ENCODE measurements around the gene TRAPPC5. TPM values are rescaled to one million over a fixed set of nuclear protein-coding genes. Genes with fewer than 3 reads are reported as not detected.

Gene TRAPPC5
- total RNA-seq, 1 experiment from 2014 or later = 101 TPM

DNA sequence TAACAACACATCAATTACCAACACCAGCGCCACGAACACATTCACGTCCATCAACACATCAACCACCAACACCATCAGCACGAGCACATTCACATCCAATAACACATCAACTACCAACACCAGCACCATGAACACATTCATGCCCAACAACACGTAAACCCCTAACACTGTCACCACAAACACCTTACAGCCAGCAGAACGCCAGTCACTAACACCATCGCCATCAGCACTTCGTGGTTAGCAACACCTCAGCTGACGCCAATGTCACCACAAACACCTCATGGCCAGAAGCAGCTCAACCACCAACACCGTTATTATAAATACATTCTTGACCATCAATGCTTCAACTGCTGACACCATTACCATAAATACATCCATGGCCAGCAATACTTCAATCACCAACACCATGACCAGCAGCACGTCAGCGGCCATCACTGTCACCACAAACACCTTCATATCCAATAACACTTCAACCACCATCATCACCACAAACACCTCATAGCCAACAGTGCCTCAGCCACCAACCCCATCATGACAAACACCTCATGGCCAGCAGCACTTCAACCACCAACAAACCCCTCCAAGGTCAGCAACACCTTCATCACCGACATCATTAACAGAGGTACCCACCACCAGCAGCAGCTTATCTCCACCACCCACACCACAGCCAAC, 11.9 kb downstream of the TRAPPC5 start:
- H3K27ac ChIP-seq (ENCODE audit: low read depth, low read length) = no peak overlapping the region
- ChIA-PET RAD21 (ENCODE audit: low non-redundant PET in 1 of 2, low total read pairs in 2 of 2, uncharacterized antibody in 2 of 2, unreplicated experiment in 2 of 2) (no interaction called here), CTCF (no interaction called here), POLR2A (no interaction called here)
- H4K20me1 ChIP-seq (ENCODE audit: insufficient read depth) = no peaks in the 10 kb centered on the region
- no peak overlapping the region for H3K4me3 ChIP-seq (replicated peaks in 1 of 2; ENCODE audit: low read depth in 1 of 2, low read length in 2 of 2)
- no peaks in the 10 kb centered on the region for H3K79me2 ChIP-seq (ENCODE audit: insufficient read depth, low read length)
- no peaks in the 10 kb centered on the region for H3K9me2 ChIP-seq (ENCODE audit: insufficient read depth)
- no peak overlapping the region for H3K4me2 ChIP-seq (ENCODE audit: low read length)
- TF ChIP-seq SRF (IDR thresholded peaks at IDR 0.05; ENCODE audit: low read depth) = no peak
- no peak for TF ChIP-seq CEBPB (IDR thresholded peaks at IDR 0.05; ENCODE audit: low read depth)
- no peak for TF ChIP-seq EZH2phosphoT487 (IDR thresholded peaks at IDR 0.05; ENCODE audit: borderline replicate concordance)
- TF ChIP-seq TCF7L2 (IDR thresholded peaks at IDR 0.05; ENCODE audit: borderline replicate concordance, extremely low read depth, insufficient read depth, insufficient read length) = no peak
- no peak for TF ChIP-seq SIN3A (IDR thresholded peaks at IDR 0.05; ENCODE audit: low read depth)
- no peak for TF ChIP-seq CBX3 (IDR thresholded peaks at IDR 0.05; ENCODE audit: low read depth)
- TF ChIP-seq ZFX (IDR thresholded peaks at IDR 0.05) = no peak
- TF ChIP-seq JUND (IDR thresholded peaks at IDR 0.05) = no peak
- TF ChIP-seq, protein P1, sequence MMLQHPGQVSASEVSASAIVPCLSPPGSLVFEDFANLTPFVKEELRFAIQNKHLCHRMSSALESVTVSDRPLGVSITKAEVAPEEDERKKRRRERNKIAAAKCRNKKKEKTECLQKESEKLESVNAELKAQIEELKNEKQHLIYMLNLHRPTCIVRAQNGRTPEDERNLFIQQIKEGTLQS (IDR thresholded peaks at IDR 0.05) = no peak
- no peak for TF ChIP-seq RAD21 (IDR thresholded peaks at IDR 0.05; ENCODE audit: low read depth)
- TF ChIP-seq, protein P2, sequence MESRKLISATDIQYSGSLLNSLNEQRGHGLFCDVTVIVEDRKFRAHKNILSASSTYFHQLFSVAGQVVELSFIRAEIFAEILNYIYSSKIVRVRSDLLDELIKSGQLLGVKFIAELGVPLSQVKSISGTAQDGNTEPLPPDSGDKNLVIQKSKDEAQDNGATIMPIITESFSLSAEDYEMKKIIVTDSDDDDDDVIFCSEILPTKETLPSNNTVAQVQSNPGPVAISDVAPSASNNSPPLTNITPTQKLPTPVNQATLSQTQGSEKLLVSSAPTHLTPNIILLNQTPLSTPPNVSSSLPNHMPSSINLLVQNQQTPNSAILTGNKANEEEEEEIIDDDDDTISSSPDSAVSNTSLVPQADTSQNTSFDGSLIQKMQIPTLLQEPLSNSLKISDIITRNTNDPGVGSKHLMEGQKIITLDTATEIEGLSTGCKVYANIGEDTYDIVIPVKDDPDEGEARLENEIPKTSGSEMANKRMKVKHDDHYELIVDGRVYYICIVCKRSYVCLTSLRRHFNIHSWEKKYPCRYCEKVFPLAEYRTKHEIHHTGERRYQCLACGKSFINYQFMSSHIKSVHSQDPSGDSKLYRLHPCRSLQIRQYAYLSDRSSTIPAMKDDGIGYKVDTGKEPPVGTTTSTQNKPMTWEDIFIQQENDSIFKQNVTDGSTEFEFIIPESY (IDR thresholded peaks at IDR 0.05; ENCODE audit: extremely low read depth, insufficient replicate concordance, low read length) = no peak
- TF ChIP-seq, protein P3, sequence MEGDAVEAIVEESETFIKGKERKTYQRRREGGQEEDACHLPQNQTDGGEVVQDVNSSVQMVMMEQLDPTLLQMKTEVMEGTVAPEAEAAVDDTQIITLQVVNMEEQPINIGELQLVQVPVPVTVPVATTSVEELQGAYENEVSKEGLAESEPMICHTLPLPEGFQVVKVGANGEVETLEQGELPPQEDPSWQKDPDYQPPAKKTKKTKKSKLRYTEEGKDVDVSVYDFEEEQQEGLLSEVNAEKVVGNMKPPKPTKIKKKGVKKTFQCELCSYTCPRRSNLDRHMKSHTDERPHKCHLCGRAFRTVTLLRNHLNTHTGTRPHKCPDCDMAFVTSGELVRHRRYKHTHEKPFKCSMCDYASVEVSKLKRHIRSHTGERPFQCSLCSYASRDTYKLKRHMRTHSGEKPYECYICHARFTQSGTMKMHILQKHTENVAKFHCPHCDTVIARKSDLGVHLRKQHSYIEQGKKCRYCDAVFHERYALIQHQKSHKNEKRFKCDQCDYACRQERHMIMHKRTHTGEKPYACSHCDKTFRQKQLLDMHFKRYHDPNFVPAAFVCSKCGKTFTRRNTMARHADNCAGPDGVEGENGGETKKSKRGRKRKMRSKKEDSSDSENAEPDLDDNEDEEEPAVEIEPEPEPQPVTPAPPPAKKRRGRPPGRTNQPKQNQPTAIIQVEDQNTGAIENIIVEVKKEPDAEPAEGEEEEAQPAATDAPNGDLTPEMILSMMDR (IDR thresholded peaks at IDR 0.05 in 2 of 3, conservative IDR thresholded peaks at IDR 0.05 in 1 of 3; ENCODE audit: borderline replicate concordance in 1 of 3, insufficient read depth in 1 of 3, low read depth in 2 of 3, low read length in 2 of 3) = no peak
- no peak for TF ChIP-seq EZH2 (IDR thresholded peaks at IDR 0.05)
- no peak for TF ChIP-seq YY1 (IDR thresholded peaks at IDR 0.05; ENCODE audit: extremely low read depth, insufficient replicate concordance, low read depth, low read length)
- TF ChIP-seq POLR2A (IDR thresholded peaks at IDR 0.05; ENCODE audit: borderline replicate concordance, extremely low read depth, insufficient read depth, insufficient read length) = no peak
- DNase-seq (ENCODE audit: low read depth, low spot score) = no peak
- intact Hi-C loops (cut with micrococcal nuclease) = no loop called here
- no peak overlapping the region for H2AFZ ChIP-seq (ENCODE audit: low read depth, low read length, poor library complexity, severe bottlenecking)
- no TSS peak for BruUV-seq (replicated peaks)
- H3K9ac ChIP-seq (ENCODE audit: low read length) = no peak overlapping the region
- H3K27me3 ChIP-seq (ENCODE audit: insufficient read depth, low read length) = peaks cover 10% of the 10 kb centered on the region; the same call in 1 of the 2 replicates
- H3K36me3 ChIP-seq (ENCODE audit: control insufficient read depth in 1 of 2, insufficient read depth in 2 of 2, low read length in 2 of 2) = no peaks in the 10 kb centered on the region
- H3K9me3 ChIP-seq (ENCODE audit: control insufficient read depth in 1 of 2, insufficient read depth in 1 of 2, low read depth in 1 of 2, low read length in 2 of 2) = peaks cover 0 to 5% of the 10 kb centered on the region in 2 experiments; a peak in 1 of 4 replicates
- H3K4me1 ChIP-seq (ENCODE audit: control insufficient read depth in 1 of 2, insufficient read depth in 2 of 2, low read length in 2 of 2) = no peaks in the 10 kb centered on the region
- ATAC-seq = no peak
